Caco-2 (cell line): ENCODE measurements around the gene SUSD1. TPM values are rescaled to one million over a fixed set of nuclear protein-coding genes. Genes with fewer than 3 reads are reported as not detected.

Experiments
- BruUV-seq: library from RNA; stranded (reverse); fragments of 400-500 nt; replicated peaks from 2 replicates; lab custom pipeline; 2021; lab: Mats Ljungman, UMichigan
- CTCF ChIA-PET: fragments of 300-600 bp; sonication (Branson Sonifier 250); formaldehyde crosslinking; loops from one replicate; lab custom pipeline; 2022; ENCODE audit warnings: antibody characterized with exemption; lab: Charles Lee
- POLR2A ChIA-PET: fragments of 300-600 bp; sonication (Branson Sonifier 250); formaldehyde crosslinking; loops from one replicate; lab custom pipeline; 2022; ENCODE audit warnings: antibody characterized with exemption; lab: Charles Lee
- DNase-seq, 2 experiments: peaks; one replicate each; pipeline versions ENCODE4 v3.0.0 to v3.0.0-alpha.2; 2020 to 2022
- H3K27me3 ChIP-seq: replicated peaks from 2 replicates; pipeline ENCODE4 v1.6.0; 2011; ENCODE audit warnings: low read length; ENCODE audit not compliant: control insufficient read depth, insufficient read depth
- H3K36me3 ChIP-seq: 2 replicates; pipeline ENCODE4 v1.5.1; 2011; ENCODE audit warnings: low read length; ENCODE audit not compliant: control insufficient read depth, insufficient read depth
- H3K4me1 ChIP-seq: fragments of 250-450 bp; sonication (Bioruptor Pico); 2 replicates; pipeline ENCODE4 v1.5.1; 2020; ENCODE audit warnings: mild to moderate bottlenecking
- H3K4me3 ChIP-seq: 2 replicates; pipeline ENCODE4 v1.5.1; 2011; ENCODE audit warnings: low read depth, mild to moderate bottlenecking, control low read depth, low read length
- H3K9me3 ChIP-seq: fragments of 250-450 bp; sonication (Bioruptor Pico); 2 replicates; pipeline ENCODE4 v1.5.1; 2020; ENCODE audit warnings: mild to moderate bottlenecking, moderate library complexity
- H3K27ac Mint-ChIP-seq: one replicate; pipeline ENCODE4 v1.8.0; 2022; ENCODE audit warnings: mixed read lengths; ENCODE audit not compliant: unreplicated experiment
- H3K27me3 Mint-ChIP-seq: one replicate; pipeline ENCODE4 v1.8.0; 2022; ENCODE audit warnings: mixed read lengths; ENCODE audit not compliant: insufficient read depth, unreplicated experiment
- H3K36me3 Mint-ChIP-seq: one replicate; pipeline ENCODE4 v1.8.0; 2022; ENCODE audit warnings: mild to moderate bottlenecking, mixed read lengths; ENCODE audit not compliant: insufficient read depth, unreplicated experiment
- H3K4me1 Mint-ChIP-seq: one replicate; pipeline ENCODE4 v1.8.0; 2022; ENCODE audit warnings: low read depth, mixed read lengths; ENCODE audit not compliant: unreplicated experiment
- H3K4me3 Mint-ChIP-seq: one replicate; pipeline ENCODE4 v1.8.0; 2022; ENCODE audit warnings: mild to moderate bottlenecking, moderate library complexity, mixed read lengths; ENCODE audit not compliant: unreplicated experiment
- H3K9me3 Mint-ChIP-seq: one replicate; pipeline ENCODE4 v1.8.0; 2022; ENCODE audit warnings: mixed read lengths; ENCODE audit not compliant: unreplicated experiment
- CTCF ChIP-seq, 2 experiments: fragments of 200-600 bp in 1 of 2; IDR thresholded peaks; 1 replicate in 1 of 2; 2 replicates in 1 of 2; pipeline versions ENCODE4 v1.5.1 to v1.8.0; 2011 to 2022; ENCODE audit warnings: antibody characterized with exemption in 1 of 2, control low read depth in 1 of 2, inconsistent platforms in 1 of 2, low read depth in 1 of 2, low read length in 1 of 2, mild to moderate bottlenecking in 1 of 2, moderate library complexity in 1 of 2; ENCODE audit not compliant: insufficient read depth in 1 of 2, severe bottlenecking in 1 of 2, unreplicated experiment in 1 of 2
- intact Hi-C: fragments of 100-400 bp; cut with micrococcal nuclease; formaldehyde crosslinking; loops from one replicate; pipeline ENCODE4 v1.10.0; 2022; ENCODE audit not compliant: unreplicated experiment
- total RNA-seq: library from RNA; stranded (reverse); gene quantifications from 2 replicates; pipeline ENCODE4 v1.2.3, GENCODE V29; 2022

SUSD1 gene
- total RNA-seq, 1 experiment from 2014 or later: 53.4 TPM

DNA sequence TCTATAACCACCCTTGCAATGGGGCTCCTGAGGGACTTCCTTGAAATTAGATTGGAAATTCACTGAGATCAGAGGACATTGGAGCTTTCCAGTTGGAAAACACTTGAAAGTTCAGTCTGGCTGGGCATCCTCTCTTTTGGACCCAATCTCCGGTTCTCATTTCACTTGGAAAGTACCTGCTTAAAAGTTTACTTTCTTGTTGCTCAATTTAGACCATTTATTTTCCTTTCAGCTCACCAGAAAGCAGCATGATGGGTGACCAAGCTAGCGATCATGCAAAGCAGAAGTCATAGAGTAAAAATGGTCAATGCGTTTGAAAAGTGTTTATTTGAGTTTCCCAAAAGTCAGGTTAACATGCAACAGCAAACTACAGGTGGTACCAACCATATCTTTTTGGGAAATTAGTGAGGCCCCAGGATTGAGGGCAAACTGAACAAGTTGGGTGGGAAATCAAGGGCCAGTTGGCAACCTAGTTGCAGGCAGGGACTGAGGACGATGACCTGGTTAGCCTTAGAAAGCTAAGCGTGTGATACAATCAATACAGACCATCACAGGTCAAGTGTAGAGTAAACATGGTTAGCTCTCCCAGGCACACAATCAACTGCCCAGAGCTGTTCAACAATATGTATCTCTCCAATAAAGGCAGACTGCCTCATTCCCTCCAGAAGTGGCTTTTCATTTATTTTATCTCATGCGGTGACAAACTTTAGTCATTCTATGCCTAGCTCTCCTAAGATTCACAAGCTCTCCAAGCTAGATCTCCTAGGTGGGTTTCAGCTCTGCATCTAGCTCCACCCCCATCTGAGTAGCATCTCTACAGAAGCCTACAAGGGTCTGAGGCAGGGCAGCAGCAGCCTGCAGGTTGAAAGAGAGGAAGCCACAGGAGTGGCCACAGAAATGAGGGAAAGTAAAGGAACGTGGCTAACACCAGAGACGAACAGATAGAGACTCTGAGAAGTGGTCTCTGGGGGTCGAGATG is 141.6 kb downstream of the SUSD1 start:
- no peak overlapping the region for H3K27ac Mint-ChIP-seq
- Histone ChIP-seq H3K9me3 (no peaks in the 10 kb centered on the region), H3K27me3 (no peaks in the 10 kb centered on the region), H3K36me3 (peaks cover 2% of the 10 kb centered on the region; the same call in 1 of the 2 replicates), H3K4me1 (peaks cover 33% of the 10 kb centered on the region), H3K4me3 (no peak overlapping the region)
- peaks cover 35% of the 10 kb centered on the region for H3K4me1 Mint-ChIP-seq
- POLR2A ChIA-PET: interaction anchor here (0.5 kb wide), 1 partner anchor 434 kb away, joined by 3 read pairs; the partner anchor contains the start of gene PTGR1
- DNase-seq: no peak
- CTCF ChIA-PET: no interaction called here
- no peak overlapping the region for H3K4me3 Mint-ChIP-seq
- intact Hi-C loops: no loop called here
- peaks cover 27% of the 10 kb centered on the region for H3K36me3 Mint-ChIP-seq
- no TSS peak for BruUV-seq
- no peaks in the 10 kb centered on the region for H3K9me3 Mint-ChIP-seq
- H3K27me3 Mint-ChIP-seq: no peaks in the 10 kb centered on the region
- TF ChIP-seq CTCF (IDR thresholded peaks at IDR 0.05; ENCODE audit: insufficient read depth in 1 of 2, low read depth in 1 of 2, low read length in 1 of 2, severe bottlenecking in 1 of 2, unreplicated experiment in 1 of 2): no peak

DNA sequence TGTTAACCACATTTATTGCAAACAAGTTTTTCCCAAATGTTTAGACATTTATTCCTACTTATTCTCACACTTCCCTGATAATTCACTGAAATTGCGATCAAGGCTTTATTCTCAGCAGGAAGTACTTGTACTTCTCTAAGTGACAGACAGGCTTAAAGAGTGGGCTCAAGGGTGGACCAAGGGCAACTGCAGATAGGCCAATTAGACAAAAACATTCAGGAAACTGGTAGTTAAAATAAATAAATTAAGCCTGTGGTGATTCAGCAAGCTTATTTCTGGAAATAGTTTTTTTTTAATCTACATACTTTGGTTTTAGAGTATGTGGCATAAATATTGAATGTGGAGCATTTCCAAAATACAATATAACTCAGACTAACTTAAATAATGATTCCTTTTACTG is 142.4 kb downstream of the SUSD1 start:
- Mint-ChIP-seq H3K4me1 (peaks cover 41% of the 10 kb centered on the region), H3K27me3 (no peaks in the 10 kb centered on the region), H3K4me3 (no peak overlapping the region), H3K27ac (no peak overlapping the region), H3K9me3 (no peaks in the 10 kb centered on the region), H3K36me3 (peaks cover 20% of the 10 kb centered on the region)
- H3K9me3 ChIP-seq: no peaks in the 10 kb centered on the region
- H3K36me3 ChIP-seq: peaks cover 2% of the 10 kb centered on the region; the same call in 1 of the 2 replicates
- no peak for DNase-seq
- no peaks in the 10 kb centered on the region for H3K27me3 ChIP-seq
- ChIA-PET CTCF (no interaction called here), POLR2A (no interaction called here)
- no peak for TF ChIP-seq CTCF (IDR thresholded peaks at IDR 0.05; ENCODE audit: insufficient read depth in 1 of 2, low read depth in 1 of 2, low read length in 1 of 2, severe bottlenecking in 1 of 2, unreplicated experiment in 1 of 2)
- no TSS peak for BruUV-seq
- intact Hi-C loops: no loop called here
- H3K4me1 ChIP-seq: peaks cover 30% of the 10 kb centered on the region
- no peak overlapping the region for H3K4me3 ChIP-seq

DNA sequence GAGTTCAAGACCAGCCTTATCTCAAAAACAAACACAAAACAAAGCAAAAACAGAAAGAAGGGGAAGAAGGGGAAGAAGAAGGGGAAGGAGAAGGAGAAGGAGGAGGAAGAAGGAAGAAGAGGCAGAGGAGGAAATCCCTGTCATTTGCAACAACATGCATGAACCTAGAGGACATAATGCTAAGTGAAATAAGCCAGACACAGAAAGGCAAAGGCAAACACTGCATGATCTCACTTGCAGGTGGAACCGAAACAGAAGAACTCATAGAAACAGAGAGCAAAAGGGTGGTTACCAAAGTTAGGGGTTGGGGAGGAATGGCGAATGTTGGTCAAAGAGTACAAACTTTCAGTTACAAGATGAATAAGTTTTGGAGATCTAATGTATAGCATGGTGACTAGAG is 143.1 kb downstream of the SUSD1 start:
- H3K4me3 ChIP-seq: no peak overlapping the region
- no peak overlapping the region for H3K4me3 Mint-ChIP-seq
- H3K27me3 ChIP-seq: no peaks in the 10 kb centered on the region
- BruUV-seq: no TSS peak
- intact Hi-C loops: no loop called here
- no peak for DNase-seq
- H3K27ac Mint-ChIP-seq: no peak overlapping the region
- no peaks in the 10 kb centered on the region for H3K9me3 ChIP-seq
- peaks cover 14% of the 10 kb centered on the region for H3K36me3 Mint-ChIP-seq
- H3K4me1 Mint-ChIP-seq: peaks cover 38% of the 10 kb centered on the region
- ChIA-PET CTCF (no interaction called here), POLR2A (no interaction called here)
- TF ChIP-seq CTCF (IDR thresholded peaks at IDR 0.05; ENCODE audit: insufficient read depth in 1 of 2, low read depth in 1 of 2, low read length in 1 of 2, severe bottlenecking in 1 of 2, unreplicated experiment in 1 of 2): no peak
- no peaks in the 10 kb centered on the region for H3K27me3 Mint-ChIP-seq
- peaks cover 23% of the 10 kb centered on the region for H3K4me1 ChIP-seq
- H3K9me3 Mint-ChIP-seq: no peaks in the 10 kb centered on the region
- peaks cover 2% of the 10 kb centered on the region; the same call in 1 of the 2 replicates for H3K36me3 ChIP-seq
